Measurements from ENCODE around the gene HTRA2.
"Not testable (repeated sequence)": the region's sequence is repeated elsewhere in the genome, so short reads cannot be mapped to it uniquely, and the experiment has no call there.

The HTRA2 gene

GRCh38 chr2:74482801-74483674, 46.7 kb upstream of the HTRA2 start, which contains the start of the genes CCDC142 and TTC31:
Gene CCDC142, minus strand, starts transcription at chr2:74482998. Its CDS starts 161 bp downstream, at chr2:74482837.
Gene TTC31, plus strand, starts transcription at chr2:74483081. Its CDS starts 15 bp downstream, at chr2:74483096.
- H3K4me2 ChIP-seq: peak within 1 kb of the TSS; percentile 97
- peaks cover 15% of the 10 kb centered on the region for H3K4me1 ChIP-seq (ENCODE audit: low read depth, poor library complexity, severe bottlenecking)
- peak within 1 kb of the TSS; percentile 90 for H3K9ac ChIP-seq
- no peaks in the 10 kb centered on the region for H3K27me3 ChIP-seq (ENCODE audit: insufficient read depth, low read depth)
- H3K79me2 ChIP-seq (ENCODE audit: insufficient read depth, low read depth): peaks cover 18% of the 10 kb centered on the region
- no peaks in the 10 kb centered on the region for H4K20me1 ChIP-seq (ENCODE audit: insufficient read depth)
- no peaks in the 10 kb centered on the region for H3K36me3 ChIP-seq (ENCODE audit: insufficient read depth)
- peak within 1 kb of the TSS; percentile 75 for H3K27ac ChIP-seq
- H3K4me3 ChIP-seq (IDR thresholded peaks at IDR 0.05; ENCODE audit: insufficient read depth, low read depth, low read length): no peak within 1 kb of the TSS
- H2AFZ ChIP-seq (ENCODE audit: low read depth): peak within 1 kb of the TSS; percentile 99
- TF ChIP-seq CTCF (conservative IDR thresholded peaks at IDR 0.05; ENCODE audit: low read depth, low read length): peak; percentile 89

GRCh38 chr2:74483675-74484164, 46.0 kb upstream of the HTRA2 start:
- not testable (repeated sequence) for H3K36me3 ChIP-seq (ENCODE audit: insufficient read depth); H3K4me3 ChIP-seq (IDR thresholded peaks at IDR 0.05; ENCODE audit: insufficient read depth, low read depth, low read length); H4K20me1 ChIP-seq (ENCODE audit: insufficient read depth); H3K27ac ChIP-seq; H3K27me3 ChIP-seq (ENCODE audit: insufficient read depth, low read depth)
- Histone ChIP-seq H3K4me2 (peak overlapping the region; percentile 52), H3K9ac (peak overlapping the region; percentile 90; the same call in 1 of the 2 replicates), H2AFZ (ENCODE audit: low read depth) (peak overlapping the region; percentile 99), H3K4me1 (ENCODE audit: low read depth, poor library complexity, severe bottlenecking) (peaks cover 15% of the 10 kb centered on the region), H3K79me2 (ENCODE audit: insufficient read depth, low read depth) (peaks cover 18% of the 10 kb centered on the region)

GRCh38 chr2:74486141-74486540, 43.6 kb upstream of the HTRA2 start:
- no peak overlapping the region for H3K9ac ChIP-seq
- TF ChIP-seq CTCF (conservative IDR thresholded peaks at IDR 0.05; ENCODE audit: low read depth, low read length): no peak
- H2AFZ ChIP-seq (ENCODE audit: low read depth): no peak overlapping the region
- peaks cover 11% of the 10 kb centered on the region for H3K79me2 ChIP-seq (ENCODE audit: insufficient read depth, low read depth)
- H3K36me3 ChIP-seq (ENCODE audit: insufficient read depth): no peaks in the 10 kb centered on the region
- H3K4me2 ChIP-seq: no peak overlapping the region
- no peak overlapping the region for H3K27ac ChIP-seq
- H4K20me1 ChIP-seq (ENCODE audit: insufficient read depth): no peaks in the 10 kb centered on the region
- H3K4me1 ChIP-seq (ENCODE audit: low read depth, poor library complexity, severe bottlenecking): peaks cover 6% of the 10 kb centered on the region
- no peaks in the 10 kb centered on the region for H3K27me3 ChIP-seq (ENCODE audit: insufficient read depth, low read depth)
- no peak overlapping the region for H3K4me3 ChIP-seq (IDR thresholded peaks at IDR 0.05; ENCODE audit: insufficient read depth, low read depth, low read length)

- Histone ChIP-seq H3K79me2 (ENCODE audit: insufficient read depth, low read depth) (no peaks in the 10 kb centered on the region; the same call in 1 of the 2 replicates), H3K4me3 (IDR thresholded peaks at IDR 0.05; ENCODE audit: insufficient read depth, low read depth, low read length) (no peak overlapping the region), H3K9ac (no peak overlapping the region), H3K4me2 (no peak overlapping the region), H3K4me1 (ENCODE audit: low read depth, poor library complexity, severe bottlenecking) (no peaks in the 10 kb centered on the region), H3K36me3 (ENCODE audit: insufficient read depth) (no peaks in the 10 kb centered on the region), H3K27me3 (ENCODE audit: insufficient read depth, low read depth) (no peaks in the 10 kb centered on the region), H2AFZ (ENCODE audit: low read depth) (no peak overlapping the region), H4K20me1 (ENCODE audit: insufficient read depth) (no peaks in the 10 kb centered on the region), H3K27ac (no peak overlapping the region)
- TF ChIP-seq CTCF (conservative IDR thresholded peaks at IDR 0.05; ENCODE audit: low read depth, low read length): no peak
Observed at GRCh38 chr2:74488643-74489481, 40.9 kb upstream of the HTRA2 start.
